ENCODE measurements around the gene ALDH3B1.

The ALDH3B1 gene

DNA sequence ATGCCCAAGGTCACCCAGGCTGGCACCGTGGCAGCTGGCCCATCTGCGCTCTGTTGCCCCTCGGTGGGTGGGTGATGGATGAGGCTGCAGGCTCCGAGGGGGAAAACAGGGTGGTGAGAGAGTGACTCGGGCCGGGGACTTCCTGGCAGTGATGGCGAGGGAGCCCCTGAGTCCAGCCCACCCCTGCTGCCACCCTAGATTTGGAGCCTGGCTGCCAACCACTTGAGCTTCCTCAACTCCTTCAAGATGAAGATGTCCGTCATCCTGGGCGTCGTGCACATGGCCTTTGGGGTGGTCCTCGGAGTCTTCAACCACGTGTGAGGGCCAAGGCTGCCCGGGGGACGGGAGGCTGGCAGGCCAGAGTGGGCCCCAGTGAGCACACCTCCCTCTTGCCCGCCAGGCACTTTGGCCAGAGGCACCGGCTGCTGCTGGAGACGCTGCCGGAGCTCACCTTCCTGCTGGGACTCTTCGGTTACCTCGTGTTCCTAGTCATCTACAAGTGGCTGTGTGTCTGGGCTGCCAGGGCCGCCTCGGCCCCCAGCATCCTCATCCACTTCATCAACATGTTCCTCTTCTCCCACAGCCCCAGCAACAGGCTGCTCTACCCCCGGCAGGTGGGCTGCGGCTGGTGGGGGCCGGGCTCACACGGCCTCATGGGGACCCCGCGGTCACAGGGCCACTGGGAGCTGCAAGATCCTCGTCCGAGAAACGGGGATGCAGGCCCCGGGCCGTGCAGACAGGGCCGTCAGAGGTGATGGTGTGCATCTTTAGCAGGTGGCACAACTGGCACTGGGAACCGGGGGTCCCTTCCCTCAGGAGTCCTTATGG lies 38.8 kb downstream of the ALDH3B1 start:
- no peak for ATAC-seq (replicated peaks)
- H3K36me3 Mint-ChIP-seq: peaks cover 37 to 55% of the 10 kb centered on the region in 2 donors
- no peaks in the 10 kb centered on the region for H3K27me3 Mint-ChIP-seq

DNA sequence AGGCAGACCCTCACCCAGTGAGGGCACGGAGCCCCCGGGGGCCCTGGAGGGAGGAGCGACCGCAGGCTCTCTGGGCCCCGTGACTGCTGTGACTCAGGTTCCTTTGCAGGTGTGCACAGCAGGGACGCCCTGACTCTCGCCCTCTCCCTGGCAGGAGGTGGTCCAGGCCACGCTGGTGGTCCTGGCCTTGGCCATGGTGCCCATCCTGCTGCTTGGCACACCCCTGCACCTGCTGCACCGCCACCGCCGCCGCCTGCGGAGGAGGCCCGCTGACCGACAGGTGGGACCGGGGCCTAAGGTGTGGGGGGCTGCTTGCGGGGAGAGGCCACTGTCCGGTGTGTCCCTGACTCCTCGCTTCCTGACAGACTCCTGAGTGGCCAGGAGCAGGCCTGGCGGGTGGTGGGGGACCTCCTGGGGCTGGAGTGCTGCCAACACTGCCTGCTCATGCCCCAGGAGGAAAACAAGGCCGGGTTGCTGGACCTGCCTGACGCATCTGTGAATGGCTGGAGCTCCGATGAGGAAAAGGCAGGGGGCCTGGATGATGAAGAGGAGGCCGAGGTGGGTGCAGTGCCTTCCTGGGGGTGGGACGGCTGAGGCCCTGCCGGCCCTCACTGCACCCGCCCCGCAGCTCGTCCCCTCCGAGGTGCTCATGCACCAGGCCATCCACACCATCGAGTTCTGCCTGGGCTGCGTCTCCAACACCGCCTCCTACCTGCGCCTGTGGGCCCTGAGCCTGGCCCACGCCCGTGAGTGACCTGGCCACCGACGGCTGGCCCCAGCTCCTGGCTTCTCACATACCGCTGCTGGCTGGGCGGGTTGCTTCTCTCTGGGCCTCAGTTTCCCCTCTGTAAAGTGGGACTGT lies 39.6 kb downstream of the ALDH3B1 start:
- ATAC-seq (replicated peaks) (no peak), DNase-seq (no peak)
- Mint-ChIP-seq H3K27ac (no peak overlapping the region), H3K27me3 (no peaks in the 10 kb centered on the region), H3K9me3 (no peaks in the 10 kb centered on the region), H3K4me3 (no peak overlapping the region), H3K4me1 (no peaks in the 10 kb centered on the region), H3K36me3 (peaks cover 34 to 56% of the 10 kb centered on the region in 2 donors)

More for the DNA sequence above, 38.8 kb downstream of the ALDH3B1 start:
- H3K27ac Mint-ChIP-seq: peak overlapping the region; percentile 59
- no peak overlapping the region for H3K4me3 Mint-ChIP-seq
- peaks cover 0 to 6% of the 10 kb centered on the region in 2 donors for H3K4me1 Mint-ChIP-seq
- no peak for DNase-seq
- H3K9me3 Mint-ChIP-seq: no peaks in the 10 kb centered on the region

DNA sequence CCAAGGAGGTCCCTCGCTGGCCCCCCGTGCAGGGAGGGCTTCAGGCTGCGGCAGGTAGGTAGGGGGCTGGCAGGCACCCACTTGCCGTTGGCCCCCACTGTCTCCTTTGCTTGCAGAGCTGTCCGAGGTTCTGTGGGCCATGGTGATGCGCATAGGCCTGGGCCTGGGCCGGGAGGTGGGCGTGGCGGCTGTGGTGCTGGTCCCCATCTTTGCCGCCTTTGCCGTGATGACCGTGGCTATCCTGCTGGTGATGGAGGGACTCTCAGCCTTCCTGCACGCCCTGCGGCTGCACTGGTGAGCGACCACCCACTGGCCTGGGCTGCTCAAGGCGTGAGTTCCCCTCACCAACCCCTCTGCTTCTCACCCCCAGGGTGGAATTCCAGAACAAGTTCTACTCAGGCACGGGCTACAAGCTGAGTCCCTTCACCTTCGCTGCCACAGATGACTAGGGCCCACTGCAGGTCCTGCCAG lies 40.3 kb downstream of the ALDH3B1 start:
- Mint-ChIP-seq H3K9me3 (no peaks in the 10 kb centered on the region), H3K27me3 (no peaks in the 10 kb centered on the region), H3K4me1 (no peaks in the 10 kb centered on the region), H3K4me3 (no peak overlapping the region), H3K36me3 (peaks cover 32 to 53% of the 10 kb centered on the region in 2 donors), H3K27ac (peak overlapping the region; percentile 56)
- ATAC-seq (replicated peaks) (no peak), DNase-seq (no peak)

DNA sequence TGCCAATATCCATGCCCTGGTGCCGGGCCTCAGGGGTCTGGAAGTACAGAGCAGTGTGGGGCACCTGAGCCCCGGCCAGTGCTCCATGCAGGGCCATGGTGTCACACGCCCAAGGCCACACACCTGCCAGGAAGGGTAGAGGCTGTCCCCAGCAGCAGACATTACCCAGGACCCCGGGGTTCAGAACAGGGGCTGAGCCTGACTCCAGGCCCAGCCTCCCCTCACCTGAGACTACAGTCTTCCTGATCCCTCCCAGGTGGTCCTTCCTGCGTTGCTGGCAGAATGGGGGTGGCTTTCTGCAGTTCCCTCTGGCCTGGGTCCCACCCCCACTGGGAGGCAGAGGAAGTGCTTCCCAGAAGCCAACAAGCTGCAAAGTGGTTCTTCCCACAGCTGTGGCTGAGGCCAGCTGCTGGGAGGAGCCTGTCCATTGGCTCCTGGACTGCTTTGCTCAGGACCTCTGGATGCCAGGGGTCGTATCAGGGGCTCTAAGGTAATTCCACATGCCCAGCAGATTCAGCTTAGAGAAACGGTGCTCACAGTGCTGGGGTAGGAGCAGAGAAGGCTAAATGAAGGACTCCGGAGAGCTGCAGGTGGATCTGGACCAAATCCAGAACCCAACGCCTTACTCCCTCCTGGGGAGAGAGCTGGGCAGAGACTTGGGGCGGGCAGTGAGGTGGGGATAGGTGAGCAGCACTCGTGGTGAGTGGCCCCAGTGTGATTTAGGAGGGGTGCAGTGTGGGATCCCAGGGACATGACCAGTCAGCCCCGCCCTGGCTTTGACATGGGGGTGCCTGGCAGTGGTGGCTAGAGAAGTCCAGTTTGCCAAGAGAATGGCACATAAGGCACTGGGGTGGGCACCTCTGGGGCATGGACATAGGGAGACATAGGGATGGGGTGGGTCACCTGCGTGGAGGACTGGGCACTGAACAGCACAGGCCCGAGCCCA lies 41.3 kb downstream of the ALDH3B1 start:
- Mint-ChIP-seq H3K9me3 (no peaks in the 10 kb centered on the region), H3K36me3 (peaks cover 26 to 47% of the 10 kb centered on the region in 2 donors), H3K27me3 (no peaks in the 10 kb centered on the region), H3K27ac (peak overlapping the region; percentile 91), H3K4me1 (no peaks in the 10 kb centered on the region), H3K4me3 (no peak overlapping the region)
- DNase-seq: no peak
- no peak for ATAC-seq (replicated peaks)

DNA sequence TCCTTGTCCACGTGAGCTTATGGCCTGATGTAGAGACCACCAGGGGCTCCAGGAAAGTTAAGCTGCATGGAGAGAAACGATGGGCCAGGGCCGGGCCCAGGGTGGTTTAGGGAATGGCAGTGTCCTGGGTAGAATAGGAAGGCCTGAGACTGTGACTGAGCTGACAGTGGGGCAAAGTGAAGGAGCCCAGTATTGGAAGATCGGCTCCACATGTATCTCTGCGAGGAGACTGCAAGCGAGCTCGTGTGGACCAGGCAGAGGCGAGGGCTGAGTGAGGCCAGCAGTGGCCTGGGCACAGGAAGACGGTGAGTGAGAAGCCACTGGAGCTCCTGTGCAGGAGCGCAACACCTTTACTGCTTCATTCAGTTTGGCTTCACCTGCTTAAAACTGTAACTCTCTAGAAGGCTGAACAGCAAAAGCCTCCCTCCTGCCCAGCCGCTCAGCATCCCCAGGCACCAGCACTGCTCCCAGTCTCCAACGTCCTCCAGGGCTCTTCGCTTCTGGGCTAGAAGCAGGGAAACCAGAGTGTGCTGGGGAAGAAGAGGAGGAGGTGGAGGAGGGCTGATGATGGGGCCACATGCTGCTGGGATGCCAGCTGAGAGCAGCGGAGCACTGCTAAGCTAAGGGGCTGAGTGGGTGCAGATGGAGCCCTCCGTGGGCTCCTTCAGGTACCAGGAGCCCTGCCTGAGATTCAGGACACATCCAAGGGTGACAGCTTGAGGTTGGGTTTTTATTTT lies 42.2 kb downstream of the ALDH3B1 start:
- H3K4me1 Mint-ChIP-seq: no peaks in the 10 kb centered on the region
- no peak for DNase-seq
- ATAC-seq (replicated peaks): no peak
- peaks cover 23 to 48% of the 10 kb centered on the region in 2 donors for H3K36me3 Mint-ChIP-seq
- no peaks in the 10 kb centered on the region for H3K9me3 Mint-ChIP-seq
- peak overlapping the region; percentile 91 for H3K27ac Mint-ChIP-seq
- no peaks in the 10 kb centered on the region for H3K27me3 Mint-ChIP-seq
- H3K4me3 Mint-ChIP-seq: no peak overlapping the region

DNA sequence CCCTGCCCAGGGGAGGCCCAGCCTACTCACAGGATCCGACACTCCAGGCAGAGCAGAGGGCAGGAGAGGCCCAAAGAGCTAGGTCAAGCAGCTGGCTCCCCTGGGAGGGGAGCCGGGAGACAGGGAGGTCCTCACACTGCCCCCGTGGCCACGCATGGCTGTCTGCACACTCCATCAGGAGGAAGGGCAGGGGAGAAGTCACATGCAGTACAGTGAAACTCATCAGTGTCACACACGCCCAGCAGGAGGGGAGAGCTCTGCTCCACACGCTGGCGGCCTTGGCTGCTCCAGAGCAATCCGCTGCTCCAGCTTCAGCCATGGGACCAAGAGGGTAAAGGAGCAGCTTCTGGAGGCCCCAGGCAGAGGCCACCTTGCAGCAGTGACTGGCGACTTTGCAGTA lies 43.0 kb downstream of the ALDH3B1 start:
- Mint-ChIP-seq H3K27ac (peak overlapping the region; percentile 72), H3K9me3 (no peaks in the 10 kb centered on the region), H3K36me3 (peaks cover 18 to 50% of the 10 kb centered on the region in 2 donors), H3K27me3 (no peaks in the 10 kb centered on the region), H3K4me1 (no peaks in the 10 kb centered on the region), H3K4me3 (no peak overlapping the region)
- DNase-seq: no peak
- ATAC-seq (replicated peaks): peak in 1 of 2 donors; percentile 12

DNA sequence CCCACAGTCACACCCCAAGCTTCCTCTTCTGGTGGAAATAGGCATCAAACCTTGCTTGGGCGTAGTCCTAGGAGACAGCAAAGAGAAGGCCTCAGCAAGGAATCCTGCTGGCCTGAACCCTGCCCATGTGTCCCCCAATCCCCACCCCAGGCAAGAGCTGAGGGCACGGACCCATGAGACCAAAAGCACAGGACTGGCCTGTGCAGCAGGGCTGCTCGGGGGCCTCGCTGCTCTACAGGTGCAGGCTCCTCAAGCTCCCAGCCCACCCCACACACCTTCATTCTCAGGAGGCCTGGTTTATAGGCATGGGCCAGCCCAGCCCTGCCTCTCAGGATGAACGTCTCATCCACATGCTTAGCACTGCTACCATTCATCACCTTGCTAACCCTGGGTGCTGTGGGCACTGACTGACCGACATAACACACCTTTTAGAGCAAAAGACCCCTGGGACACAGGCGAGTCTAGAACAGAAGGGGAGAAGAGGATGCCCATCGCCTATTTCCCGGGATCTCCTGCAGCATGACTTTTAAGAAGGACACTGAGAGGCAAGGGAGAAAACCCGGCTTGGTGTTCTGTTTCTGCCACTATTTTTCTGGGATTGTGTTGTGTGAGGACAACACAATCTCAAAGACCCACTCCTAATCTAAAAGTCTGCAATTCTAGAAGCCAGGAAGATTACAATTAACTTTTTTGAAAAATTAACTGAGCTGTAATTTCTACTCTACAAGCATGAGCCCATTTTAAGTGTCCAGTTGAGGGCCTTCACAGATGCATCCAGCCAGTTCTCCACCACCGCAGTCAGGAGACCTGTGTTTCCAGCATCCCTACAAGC lies 44.1 kb downstream of the ALDH3B1 start:
- H3K36me3 Mint-ChIP-seq: peaks cover 20 to 52% of the 10 kb centered on the region in 2 donors
- H3K9me3 Mint-ChIP-seq: no peaks in the 10 kb centered on the region
- ATAC-seq (replicated peaks) (peak in 1 of 2 donors; percentile 20), DNase-seq (no peak)
- H3K4me1 Mint-ChIP-seq: no peaks in the 10 kb centered on the region
- H3K4me3 Mint-ChIP-seq: no peak overlapping the region
- H3K27ac Mint-ChIP-seq: peak overlapping the region; percentile 71
- no peaks in the 10 kb centered on the region for H3K27me3 Mint-ChIP-seq

DNA sequence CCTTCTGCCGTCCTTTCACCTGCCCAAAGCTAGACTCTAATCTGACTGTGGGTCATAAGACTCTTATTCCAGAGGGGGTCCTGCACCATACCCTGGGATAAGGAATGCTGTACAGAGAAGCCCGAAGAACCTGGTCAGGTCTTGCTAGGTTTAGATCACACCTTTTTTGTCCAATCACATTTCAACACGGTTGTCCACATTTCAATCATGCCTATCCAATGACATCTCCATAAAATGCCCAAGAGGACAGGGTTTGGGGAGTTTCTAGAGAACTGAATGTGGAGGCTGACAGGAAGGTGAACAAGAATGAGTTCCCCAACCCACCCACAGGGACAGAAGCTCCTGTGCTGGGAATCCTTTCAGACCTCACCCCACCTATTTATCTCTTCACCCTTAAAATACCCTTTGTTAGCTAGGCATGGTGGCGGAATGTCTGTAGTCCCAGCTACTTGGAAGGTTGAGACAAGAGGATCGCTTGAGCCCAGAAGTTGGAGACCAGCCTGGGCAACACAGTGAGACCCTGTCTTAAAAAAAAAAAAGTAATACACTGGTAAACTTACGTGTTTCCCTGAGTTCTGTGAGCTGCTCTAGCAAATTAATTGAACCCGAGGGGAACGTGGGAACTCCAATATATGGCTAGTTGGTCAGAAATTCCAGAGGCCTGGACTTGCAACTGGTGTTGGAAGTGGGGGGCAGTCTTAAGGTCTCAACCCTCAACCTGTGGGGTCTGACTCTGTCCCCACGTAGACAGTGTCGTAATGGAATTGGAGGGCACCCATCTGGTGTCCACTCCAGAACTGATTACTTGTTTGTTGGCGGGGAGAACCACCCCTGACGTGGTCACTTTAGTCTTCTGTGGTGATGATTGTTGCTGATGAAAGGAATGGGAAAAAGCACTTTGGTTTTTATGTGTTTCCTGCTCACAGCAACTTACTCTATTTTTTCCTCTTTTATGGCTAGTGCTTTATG lies 46.5 kb downstream of the ALDH3B1 start:
- Mint-ChIP-seq H3K4me3 (no peak overlapping the region), H3K27me3 (no peaks in the 10 kb centered on the region), H3K27ac (no peak overlapping the region), H3K9me3 (no peaks in the 10 kb centered on the region), H3K4me1 (no peaks in the 10 kb centered on the region), H3K36me3 (peaks cover 34 to 55% of the 10 kb centered on the region in 2 donors)
- DNase-seq (no peak), ATAC-seq (replicated peaks) (no peak)

DNA sequence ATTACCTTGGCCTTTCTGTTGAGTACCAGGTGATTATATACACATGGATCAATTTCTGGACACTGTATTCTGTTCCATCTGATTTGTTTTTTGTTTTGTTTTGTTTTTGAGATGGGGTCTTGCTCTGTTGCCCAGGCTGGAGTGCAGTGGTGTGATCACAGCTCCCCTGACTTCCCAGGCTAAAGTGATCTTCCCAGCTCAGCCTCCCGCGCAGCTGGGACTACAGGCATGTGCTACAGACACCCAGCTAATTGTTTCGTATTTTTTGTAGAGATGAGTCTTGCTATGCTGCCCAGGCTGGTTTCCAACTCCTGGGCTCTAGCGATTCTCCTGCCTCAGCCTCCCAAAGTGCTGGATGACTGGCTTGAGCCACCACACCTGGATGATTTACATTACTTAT lies 47.7 kb downstream of the ALDH3B1 start:
- Mint-ChIP-seq H3K9me3 (no peaks in the 10 kb centered on the region), H3K4me3 (no peak overlapping the region), H3K27me3 (no peaks in the 10 kb centered on the region), H3K36me3 (peaks cover 44 to 58% of the 10 kb centered on the region in 2 donors), H3K4me1 (no peaks in the 10 kb centered on the region), H3K27ac (peak overlapping the region; percentile 51)
- DNase-seq: no peak
- ATAC-seq (replicated peaks): no peak

DNA sequence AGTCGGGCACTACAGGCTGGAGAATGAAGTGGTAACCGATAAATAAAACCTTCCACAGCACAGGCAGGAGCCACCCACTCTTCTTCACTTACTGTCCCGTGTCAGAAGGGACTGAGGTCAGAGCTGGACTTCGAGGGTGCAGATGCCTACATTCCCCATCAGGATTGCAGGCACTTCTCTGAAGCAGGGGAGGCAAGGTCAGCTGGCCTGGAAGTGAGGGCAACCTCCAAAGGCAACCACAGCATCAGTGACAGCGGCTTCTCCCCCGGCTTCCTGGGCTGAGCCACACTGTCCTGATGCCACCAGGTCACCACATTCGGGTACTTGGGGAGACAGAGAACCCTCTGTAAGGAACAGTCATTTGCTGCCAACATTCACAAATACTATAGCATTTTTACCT lies 51.4 kb downstream of the ALDH3B1 start:
- Mint-ChIP-seq H3K4me3 (no peak overlapping the region), H3K27me3 (no peaks in the 10 kb centered on the region), H3K4me1 (no peaks in the 10 kb centered on the region), H3K36me3 (peaks cover 65 to 66% of the 10 kb centered on the region in 2 donors), H3K9me3 (no peaks in the 10 kb centered on the region), H3K27ac (no peak overlapping the region)
- DNase-seq (no peak), ATAC-seq (replicated peaks) (no peak)

DNA sequence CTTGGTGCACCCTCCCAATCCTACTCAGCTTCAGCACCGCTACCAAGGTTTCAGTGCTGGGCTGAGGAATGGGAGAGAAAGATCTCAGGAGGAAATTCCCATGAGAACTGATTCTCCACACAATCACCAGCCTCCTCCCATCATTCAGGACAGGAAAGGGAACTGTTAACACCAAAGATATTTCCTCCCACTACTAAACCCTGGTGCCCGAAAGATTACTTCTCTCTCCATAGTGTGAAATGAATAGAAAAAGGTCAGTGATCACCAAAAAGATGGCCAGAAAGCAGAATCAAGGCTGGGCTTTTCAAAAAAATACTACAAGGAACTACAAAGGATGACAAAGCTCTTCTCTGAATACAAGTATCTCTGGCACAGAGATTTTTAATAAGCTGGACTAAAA lies 54.8 kb downstream of the ALDH3B1 start:
- H3K4me1 Mint-ChIP-seq: no peaks in the 10 kb centered on the region
- no peaks in the 10 kb centered on the region for H3K27me3 Mint-ChIP-seq
- H3K27ac Mint-ChIP-seq: no peak overlapping the region
- no peak overlapping the region for H3K4me3 Mint-ChIP-seq
- H3K36me3 Mint-ChIP-seq: peaks cover 67 to 70% of the 10 kb centered on the region in 2 donors
- H3K9me3 Mint-ChIP-seq: no peaks in the 10 kb centered on the region
- ATAC-seq (replicated peaks): no peak
- DNase-seq: no peak

DNA sequence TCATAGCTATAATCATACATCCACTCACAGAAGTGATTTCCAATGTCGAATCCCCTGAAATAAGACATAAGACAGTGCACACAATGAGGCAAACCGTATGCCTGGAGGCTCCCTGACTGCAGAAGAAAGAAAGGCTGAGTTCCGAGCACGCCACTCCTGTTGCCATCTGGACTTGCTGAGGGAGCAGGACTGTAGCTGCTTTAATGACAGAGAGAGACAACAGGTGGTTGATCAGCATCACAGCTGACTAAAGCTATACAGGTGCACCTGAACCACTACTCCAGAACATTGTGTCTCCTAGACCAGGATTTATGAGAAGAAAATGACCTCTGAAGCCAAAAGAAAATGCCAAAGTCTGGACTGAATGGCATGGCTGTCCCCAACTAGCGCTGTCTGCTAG lies 55.7 kb downstream of the ALDH3B1 start:
- Mint-ChIP-seq H3K36me3 (peaks cover 65 to 71% of the 10 kb centered on the region in 2 donors), H3K9me3 (no peaks in the 10 kb centered on the region), H3K4me3 (no peak overlapping the region), H3K27me3 (no peaks in the 10 kb centered on the region), H3K4me1 (peaks cover 0 to under 1% of the 10 kb centered on the region in 2 donors), H3K27ac (no peak overlapping the region)
- ATAC-seq (replicated peaks) (no peak), DNase-seq (no peak)
